M059J (cell line): Measurements from ENCODE around the gene AMIGO3. TPM values are rescaled to one million over a fixed set of nuclear protein-coding genes. Genes with fewer than 3 reads are reported as not detected.
A peak's percentile ranks its signal among the peaks of the same experiment; 100 is the strongest.

Source experiments
- DNase-seq: peaks from one replicate; pipeline ENCODE4 v3.0.0-alpha.2; 2012; ENCODE audit warnings: low read depth
- total RNA-seq: library from RNA; depleted of rRNA; stranded (reverse); fragments of >200 nt; shearing (Covaris generic); gene quantifications from 2 replicates; pipeline ENCODE4 v1.2.3, GENCODE V29; 2014; rRNA removed

Gene AMIGO3, protein sequence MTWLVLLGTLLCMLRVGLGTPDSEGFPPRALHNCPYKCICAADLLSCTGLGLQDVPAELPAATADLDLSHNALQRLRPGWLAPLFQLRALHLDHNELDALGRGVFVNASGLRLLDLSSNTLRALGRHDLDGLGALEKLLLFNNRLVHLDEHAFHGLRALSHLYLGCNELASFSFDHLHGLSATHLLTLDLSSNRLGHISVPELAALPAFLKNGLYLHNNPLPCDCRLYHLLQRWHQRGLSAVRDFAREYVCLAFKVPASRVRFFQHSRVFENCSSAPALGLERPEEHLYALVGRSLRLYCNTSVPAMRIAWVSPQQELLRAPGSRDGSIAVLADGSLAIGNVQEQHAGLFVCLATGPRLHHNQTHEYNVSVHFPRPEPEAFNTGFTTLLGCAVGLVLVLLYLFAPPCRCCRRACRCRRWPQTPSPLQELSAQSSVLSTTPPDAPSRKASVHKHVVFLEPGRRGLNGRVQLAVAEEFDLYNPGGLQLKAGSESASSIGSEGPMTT
- total RNA-seq, result 5.5 TPM in 1 of 2 replicates, not detected in the other

DNA sequence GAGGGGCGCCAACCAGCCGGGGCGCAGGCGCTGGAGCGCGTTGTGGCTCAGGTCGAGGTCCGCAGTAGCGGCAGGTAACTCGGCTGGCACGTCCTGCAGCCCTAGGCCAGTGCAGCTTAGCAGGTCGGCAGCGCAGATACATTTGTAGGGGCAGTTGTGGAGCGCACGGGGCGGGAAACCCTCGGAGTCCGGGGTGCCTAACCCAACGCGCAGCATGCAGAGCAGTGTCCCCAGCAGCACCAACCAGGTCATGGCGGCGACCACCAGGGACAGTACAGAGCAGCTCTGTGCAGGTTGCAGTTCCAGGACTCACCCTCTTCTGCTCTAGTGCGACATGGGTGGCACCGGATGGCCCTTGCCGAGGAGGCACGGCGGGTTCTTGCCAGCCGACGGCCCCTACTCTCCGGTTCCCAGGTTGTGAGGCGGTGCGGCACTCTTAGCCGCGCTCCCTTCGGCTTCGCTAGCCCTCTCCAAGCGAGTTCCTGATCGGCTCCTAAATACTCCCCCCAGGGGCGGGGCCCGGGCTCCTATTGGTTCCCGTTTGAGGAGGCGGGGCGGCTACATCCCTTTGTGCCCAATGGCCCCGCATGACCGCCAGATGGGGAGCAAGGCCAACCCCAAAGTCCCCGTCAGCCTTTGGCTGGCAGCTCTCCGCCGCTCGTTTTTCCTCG is at the start of gene AMIGO3:
AMIGO3 (minus strand) TSS at position 471 of the 671 bp plus-strand sequence; CDS start at position 252, 219 bp downstream.
- DNase-seq, result no peak

DNA sequence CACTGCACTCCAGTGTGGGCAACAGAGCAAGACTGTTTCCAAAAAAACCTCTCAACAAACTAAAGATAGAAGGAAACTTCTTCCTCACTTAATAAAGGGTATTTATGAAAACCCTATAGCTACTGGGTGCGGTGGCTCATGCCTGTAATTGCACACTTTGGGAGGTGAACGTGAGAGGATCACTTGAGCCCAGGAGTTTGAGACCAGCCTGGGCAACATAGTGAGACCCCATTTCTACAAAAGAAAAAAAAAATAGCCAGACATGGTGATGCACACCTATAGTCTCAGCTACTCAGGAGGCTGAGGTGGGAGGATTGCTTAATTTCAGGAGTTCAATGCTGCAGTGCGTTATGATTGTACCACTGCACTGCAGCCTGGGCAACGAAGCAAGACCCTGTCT is 44.5 kb upstream of the AMIGO3 start:
- DNase-seq, result no peak

DNA sequence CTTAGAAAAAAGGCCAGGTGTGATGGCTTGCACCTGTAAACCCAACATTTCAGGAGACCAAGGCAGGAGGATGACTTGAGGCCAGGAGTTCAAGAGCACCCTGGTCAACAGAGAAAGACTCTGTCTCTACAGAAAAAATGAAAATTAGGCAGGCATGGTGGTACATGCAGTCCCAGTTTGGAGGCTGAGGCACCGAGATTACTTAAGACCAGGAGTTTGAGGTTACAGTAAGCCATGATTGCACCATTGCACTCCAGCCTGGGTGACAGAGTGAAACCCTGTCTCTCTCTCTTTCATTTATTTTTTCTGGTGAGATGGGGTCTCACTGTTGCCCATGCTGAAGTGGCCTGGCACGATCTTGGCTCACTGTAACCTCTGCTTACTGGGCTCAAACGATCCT is 42.2 kb upstream of the AMIGO3 start:
- DNase-seq, result no peak

DNA sequence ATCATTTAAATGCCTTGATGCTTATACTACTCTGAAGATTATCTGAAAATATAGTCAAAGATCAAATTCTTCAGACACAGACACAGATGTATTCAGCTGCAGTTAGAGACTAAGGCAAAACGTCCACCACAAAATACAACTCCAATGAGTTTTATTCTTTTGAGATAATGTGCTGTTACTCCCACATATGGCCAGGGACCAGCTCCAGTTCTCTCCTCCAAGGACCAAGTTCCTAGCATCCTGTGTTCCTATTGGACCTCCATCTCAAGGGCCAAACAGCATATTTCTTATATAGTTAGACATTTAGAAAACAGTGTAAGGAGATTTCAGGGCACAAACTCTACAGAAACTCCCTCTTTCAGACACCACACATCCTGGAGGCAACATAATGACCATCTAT is 39.7 kb upstream of the AMIGO3 start:
- DNase-seq, result no peak

DNA sequence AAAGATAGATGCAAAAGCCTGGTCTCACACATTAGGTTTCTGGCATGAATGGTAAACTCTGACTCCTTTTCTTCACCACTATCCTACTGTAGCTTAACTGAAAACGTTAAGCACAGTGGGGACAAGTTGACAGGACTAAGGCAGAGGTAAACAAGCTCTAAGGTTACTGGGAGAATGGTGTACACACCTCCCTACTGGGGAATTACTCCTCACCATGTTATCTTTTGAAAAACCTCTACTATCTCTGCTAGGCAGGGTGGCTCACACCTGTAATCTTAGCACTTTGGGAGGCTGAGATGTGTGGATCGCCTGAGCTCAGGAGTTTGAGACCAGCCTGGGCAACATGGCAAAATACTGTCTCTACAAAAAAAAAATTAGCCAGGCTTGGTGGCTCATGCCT is 37.7 kb upstream of the AMIGO3 start:
- DNase-seq, result no peak

DNA sequence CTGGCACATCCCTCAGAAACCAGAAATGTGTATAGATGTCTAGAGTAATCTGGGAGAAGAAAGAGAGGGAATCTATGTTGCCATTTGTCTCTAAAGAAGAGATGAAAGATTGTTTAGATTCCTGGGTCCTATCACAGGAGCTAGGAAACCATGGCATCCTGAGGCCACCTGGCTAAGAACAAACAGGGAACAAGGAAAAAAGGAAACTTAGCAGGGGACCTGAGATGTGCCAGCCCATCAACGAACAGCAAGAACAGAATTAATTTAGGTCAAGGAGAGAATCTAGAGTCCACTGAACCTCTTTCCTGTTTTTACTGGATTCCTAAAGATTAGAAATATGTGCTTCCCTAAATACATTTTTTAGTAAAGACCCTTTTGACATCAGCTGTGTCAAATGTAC is 36.6 kb upstream of the AMIGO3 start:
- no peak for DNase-seq

DNA sequence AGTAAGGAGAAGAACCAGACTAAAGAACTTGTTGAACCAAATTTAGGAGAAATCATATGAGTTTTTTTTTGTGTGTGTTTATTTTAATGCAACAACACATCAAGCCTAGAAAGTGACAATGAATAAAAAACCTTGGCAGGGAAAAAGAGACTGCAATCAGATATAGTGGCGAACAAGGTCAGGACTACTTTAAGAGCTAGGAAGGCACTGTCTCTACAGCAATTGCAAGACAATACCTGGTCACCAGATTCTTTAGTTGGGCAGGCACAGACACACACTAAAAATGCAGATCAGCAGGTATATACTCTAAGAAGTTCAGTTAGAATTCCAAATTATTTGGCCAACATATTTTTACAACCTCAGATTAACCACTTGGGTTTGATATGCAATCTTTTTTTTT is 35.1 kb upstream of the AMIGO3 start:
- no peak for DNase-seq

DNA sequence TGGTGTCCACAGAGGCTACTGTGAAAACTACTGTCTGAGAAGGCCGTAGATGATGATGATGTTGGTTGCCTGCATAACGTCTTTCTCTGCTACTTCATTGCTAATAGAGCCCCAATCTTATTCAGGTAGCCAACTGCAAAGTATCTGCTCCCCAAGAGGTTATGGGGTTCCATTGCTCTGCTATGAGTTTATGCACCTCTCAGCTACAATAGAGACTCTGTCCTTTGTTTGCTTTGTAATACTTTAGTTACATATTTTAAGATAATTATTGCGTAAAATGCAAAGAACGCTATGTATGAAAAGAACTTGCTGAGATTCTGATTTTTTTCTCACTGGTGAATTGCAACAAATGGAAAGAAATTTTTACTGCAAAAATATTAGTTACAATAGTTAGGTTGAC is 32.0 kb upstream of the AMIGO3 start:
- DNase-seq, result no peak

DNA sequence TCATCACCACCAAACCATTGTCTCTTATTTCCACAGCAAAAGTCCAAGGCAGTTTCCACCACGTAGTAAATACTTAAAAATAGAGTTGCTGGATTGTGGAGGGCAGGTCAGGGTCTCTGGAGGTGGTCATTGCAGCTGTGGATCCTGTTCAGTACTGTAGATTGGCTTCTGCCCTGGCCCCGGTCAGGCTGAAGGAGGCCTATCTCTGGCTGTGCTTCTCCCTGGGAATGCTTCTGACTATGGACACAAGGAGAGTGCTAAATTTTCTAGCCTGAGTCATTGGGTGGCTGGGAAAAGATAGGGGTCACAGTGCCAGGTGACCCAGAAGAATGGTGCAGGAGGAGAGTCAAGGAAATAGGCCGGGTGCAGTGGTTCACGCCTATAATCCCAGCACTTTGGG is 30.6 kb upstream of the AMIGO3 start:
- DNase-seq, result peak; percentile 84

DNA sequence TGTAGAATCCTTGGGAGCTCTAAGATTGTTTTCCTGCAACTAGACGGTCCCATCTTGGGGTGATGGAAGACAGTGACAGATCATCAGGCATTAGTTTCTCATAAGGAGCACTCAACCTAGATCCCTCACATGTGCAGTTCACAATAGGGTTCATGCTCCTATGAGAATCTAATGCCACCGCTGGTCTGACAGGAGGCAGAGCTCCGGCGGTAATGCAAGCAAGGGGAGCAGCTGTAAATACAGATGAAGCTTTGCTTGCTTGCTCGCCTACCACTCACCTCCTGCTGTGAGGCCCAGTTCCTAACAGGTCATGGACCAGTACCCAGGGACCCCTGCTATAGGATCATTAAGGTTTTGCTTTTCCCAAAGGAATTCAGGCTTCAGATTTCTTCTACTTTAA is 29.4 kb upstream of the AMIGO3 start:
- DNase-seq, result peak; percentile 9

DNA sequence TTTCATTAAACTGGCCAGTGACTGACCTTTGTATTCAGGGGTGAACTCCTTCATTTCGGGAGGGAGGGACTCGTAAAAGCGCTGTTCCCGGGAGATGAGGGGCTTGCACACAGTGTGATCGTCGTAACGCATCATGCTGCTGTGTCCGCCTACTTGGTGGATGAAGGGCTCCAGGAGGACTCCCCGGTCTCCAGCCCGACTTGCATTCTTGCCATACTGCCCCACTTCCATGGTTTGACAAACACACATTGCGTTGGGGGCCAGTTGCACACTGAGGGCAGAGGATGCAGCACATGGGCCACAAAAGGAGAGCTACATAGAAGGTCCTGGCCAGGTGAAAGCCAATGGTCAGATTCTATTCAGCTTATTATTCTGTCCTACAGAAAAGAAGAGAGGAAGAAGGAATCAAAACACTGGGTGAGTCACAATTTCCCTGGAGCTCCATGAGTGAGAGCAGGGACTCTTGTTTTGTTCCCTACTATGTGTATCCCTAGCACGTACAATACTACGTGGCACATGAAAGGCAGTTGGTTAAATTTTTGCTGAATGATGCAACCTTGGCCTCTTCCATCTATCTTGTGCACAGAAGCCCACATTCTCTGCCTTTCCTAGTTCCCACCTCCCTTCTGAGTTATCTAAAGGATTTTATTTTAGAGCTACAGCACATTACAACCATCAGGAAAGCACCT is 28.5 kb upstream of the AMIGO3 start:
- DNase-seq, result peak; percentile 96

DNA sequence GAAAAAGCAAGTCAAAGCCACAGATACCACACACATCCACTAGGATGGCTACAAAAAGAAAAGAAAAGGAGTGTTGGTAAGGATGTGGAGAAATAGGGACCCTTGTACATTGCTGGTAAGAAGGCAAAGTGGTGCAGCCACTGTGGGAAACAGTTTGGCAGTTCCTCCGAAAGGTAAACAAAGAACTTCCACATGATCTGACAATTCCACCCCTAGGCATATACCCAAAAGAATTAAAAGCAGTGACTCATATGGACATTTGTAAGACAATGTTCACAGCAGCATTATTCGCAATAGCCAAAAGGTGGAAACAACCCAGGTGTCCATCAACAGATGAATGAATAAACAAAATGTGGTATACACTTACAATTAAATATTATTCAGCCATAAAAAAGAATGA is 26.5 kb upstream of the AMIGO3 start:
- DNase-seq, result peak; percentile 92

DNA sequence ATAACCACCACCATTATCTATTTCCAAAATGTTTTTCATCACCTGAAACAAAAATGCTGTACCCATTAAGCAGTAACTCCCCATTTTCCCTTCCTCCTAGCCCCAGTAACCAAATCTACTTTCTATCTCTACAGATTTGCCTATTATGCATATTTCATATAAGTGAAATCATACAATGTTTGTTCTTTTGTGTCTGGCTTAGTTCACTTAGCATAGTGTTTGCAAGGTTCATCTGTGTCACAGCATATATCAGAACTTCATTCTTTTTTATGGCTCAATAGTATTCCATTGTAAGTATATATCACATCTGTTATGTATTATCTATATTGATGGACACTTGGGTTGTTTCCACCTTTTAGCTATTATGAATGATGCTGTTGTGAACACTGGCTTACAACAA is 20.9 kb upstream of the AMIGO3 start:
- no peak for DNase-seq

DNA sequence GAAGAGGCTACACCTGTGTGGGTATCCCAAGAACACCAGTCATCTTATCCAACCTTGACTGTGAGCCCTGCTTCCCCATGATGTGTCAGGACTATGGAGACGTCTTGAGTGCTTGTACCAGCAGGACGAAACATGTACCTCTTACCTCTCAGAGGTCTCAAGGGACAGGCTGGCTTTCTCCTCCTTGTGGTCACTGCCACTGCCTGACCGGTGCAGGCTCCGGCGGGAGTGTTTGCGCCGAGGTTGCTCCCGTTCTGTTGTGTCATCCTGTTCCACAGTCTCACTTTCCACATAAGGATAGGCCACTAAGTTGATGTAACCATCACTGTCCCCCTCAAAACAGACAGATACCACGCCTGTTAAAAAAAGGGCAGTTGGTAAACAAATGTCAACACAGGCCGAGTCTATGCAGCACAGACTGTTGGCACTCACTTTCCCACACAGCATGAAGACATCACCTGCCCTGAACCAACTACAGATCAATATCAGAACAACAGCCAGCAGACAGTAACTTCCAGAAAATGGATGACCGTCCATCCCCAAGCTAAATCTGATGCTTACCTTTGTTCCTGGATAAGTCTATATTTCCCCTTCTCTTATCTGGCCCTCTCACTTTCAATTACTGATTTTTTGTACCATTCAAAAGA is 18.7 kb upstream of the AMIGO3 start:
- no peak for DNase-seq

DNA sequence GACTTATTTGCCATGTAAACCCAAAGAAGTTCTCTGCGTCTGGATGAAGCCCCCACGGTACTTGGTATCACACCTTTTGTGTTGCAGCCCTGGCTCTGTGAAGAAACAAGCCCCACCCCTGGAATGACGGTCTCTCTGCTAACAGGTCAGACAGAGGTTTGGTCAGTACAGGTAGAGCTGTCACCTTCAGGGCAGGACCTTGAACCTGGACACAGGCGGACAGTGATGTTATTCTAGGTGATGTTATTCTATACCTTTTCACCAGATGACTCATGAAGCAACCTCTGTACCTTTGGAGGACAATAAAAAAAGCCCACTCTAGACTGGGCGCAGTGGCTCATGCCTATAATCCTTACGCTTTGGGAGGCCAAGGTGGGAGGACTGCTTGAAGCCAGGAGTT is 15.3 kb upstream of the AMIGO3 start:
- DNase-seq, result no peak

DNA sequence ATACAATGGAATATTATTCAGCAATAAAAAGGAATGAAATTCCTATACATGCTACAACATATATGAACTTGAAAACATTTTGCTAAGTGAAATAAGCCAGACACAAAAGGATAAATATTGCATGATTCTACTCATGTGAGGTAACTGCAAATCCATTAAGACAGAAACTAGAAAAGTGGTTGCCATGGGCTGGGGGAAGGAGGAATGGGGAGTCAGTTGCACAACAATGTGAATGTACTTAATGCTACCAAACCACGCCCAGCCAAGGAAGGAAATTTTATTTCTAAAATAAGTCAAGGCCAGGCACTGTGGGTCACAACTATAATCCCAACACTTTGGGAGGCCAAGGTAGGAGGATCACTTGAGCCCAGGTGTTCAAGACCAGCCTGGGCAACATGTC is 14.1 kb upstream of the AMIGO3 start:
- DNase-seq, result no peak

DNA sequence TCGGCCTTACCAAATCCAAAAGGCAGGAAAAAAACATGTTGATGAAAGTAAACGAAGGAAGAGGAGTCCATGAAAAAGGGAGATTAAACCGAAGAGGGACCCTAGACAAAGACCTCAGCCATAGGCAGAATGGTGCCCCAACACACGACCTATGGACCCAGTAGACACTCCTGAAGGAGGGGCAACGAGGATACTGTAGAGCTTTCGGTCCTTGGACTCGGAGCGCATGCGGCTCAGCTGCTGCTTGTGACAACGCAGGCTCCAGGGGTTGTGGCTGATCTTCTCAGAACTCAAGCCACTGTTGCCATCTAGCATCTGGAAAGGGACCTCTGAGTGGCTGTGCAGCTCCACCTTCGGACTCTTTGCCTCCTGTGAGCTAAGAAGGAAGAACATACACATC is 13.1 kb upstream of the AMIGO3 start:
- no peak for DNase-seq

DNA sequence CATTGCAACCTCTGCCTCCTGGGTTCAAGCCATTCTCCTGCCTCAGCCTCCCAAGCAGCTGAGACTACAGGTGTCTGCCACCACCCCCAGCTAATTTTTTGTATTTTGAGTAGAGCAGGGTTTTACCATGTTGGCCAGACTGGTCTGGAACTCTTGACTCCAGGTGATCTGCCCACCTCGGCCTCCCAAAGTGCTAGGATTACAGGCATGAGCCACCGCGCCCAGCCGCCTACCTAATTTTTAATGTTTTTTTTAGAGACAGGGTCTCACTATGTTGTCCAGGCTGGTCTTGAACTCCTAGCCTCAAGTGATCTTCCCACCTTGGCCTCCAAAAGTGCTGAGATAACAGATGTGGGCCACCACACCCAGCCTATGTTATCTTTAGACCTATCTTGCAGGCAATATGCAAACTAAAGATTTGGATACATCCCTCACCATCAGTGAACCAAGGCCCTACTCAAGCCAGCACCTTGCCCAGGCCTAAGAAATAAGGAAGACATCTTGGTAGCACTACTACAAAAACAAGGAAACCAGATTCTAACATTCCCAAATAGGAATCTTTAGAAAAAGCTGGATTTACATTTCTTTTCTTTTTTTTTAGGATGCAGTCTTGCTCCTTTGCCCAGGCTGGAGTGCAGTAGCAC is 10.6 kb upstream of the AMIGO3 start:
- DNase-seq, result no peak

DNA sequence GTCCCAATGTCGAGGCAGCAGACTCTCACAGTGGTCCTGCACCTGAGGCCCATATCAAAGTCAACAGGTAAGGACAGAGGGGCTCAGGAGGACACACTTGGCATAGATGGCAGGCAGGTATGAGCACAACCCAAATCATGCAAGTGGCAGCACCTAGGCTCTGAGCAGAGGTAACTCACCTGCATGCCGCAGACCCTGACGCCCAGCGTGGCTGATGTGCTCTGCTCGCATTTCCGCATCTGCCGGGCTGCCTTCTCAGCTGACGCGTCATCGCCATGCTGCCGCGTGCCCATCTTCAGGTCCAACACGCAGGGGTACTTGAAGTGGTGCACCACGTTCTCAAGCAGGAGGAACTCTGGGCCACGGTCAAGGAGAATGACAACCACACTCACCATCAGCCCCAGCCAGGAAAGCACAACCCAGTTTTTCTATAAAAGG is 8.5 kb upstream of the AMIGO3 start:
- DNase-seq, result no peak

DNA sequence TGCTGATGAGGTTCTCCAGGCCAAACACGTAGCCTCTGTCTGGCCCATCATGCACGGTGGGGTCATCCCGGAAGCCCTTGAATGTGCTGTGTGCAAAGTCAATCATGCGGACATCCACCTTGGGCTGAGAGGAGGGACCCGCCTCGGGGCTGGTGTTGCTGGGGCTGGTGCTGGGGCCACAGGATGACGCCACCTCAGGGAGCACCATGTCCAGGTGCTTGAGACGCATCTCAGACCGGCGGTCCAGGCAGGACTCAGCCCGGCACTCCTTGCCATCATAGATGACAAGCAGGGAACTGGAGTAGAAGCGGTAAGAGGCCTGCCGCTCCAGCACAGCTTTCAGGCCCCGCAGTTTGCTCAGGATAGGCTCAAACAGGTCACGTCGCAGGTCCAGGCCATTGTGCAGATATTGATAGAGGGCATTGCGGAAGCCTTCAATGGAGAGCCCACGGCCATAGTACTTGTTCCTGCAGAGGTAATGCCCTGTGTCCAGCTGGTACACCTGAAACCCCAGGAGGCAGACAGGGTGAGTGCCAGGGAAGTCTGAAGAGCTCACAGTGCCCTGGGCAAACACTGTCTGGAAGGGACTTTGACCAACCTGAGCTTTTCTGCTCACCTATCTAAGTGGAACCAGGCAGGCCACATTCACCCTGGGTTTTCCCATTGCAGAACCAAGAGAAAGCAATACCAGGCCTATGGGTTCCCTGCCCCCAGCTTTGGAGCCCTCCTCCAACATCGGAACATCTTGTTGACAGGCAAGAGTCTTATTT is 7.9 kb upstream of the AMIGO3 start:
- no peak for DNase-seq
